Activated naive CD4-positive, alpha-beta T cell treated with Interleukin-2 at 50 U/mL for 16 hours (primary cell): ENCODE data around the gene KRT3.
"Not testable (repeated sequence)": the region's sequence is repeated elsewhere in the genome, so short reads cannot be mapped to it uniquely, and the experiment has no call there.

Experiments
- DNase-seq: peaks from one replicate; pipeline ENCODE4 v3.0.0-alpha.2; 2020

Gene KRT3

DNA sequence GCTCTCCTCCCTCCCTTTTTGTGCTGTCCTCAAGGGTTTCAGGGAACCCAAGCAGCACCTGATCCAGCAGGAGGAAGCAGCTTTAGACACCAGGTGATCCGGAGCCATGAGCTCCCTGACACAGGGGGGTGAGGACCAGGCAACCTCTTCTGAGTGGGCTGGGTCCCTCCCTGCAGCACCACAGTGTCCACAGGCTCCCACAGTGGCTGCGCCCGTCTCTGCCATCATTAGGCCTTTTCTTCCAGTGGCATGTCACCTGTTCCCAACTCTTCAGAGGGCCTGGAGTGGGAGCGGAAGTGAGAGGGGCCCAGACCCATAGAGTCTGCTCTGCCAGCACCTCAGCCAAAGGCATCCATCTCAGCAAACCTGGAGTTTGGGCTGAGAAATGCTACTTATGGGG is 18.4 kb downstream of the KRT3 start:
- DNase-seq = no peak

DNA sequence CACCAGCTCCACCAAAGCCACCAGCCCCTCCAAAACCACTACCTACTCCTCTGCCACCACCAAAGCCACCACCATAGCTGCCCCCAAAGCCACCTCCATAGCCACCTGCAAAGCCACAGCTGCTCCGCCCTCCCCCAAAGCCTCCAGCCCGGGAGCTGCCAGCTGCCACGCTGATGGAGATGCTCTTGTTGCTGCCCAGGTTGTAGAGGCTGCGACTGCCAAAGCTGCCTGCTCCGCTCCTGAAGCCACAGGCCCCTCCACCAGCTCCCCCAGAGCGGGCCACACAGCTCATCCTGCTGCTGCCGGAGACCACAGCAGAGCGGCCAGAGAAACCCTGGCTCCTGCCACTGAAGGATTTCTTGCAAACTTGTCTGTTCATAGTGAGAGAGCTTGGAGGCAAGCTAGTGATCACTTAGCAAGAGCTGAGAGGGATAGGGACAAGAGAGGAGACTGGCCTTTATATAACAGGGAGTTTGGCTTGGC is 19.0 kb downstream of the KRT3 start, which contains the start of gene KRT76:
Gene KRT76, minus strand, starts transcription at position 433 of the 483 bp plus-strand sequence. Its CDS starts 54 bp downstream, at position 379.
- DNase-seq = no peak

DNA sequence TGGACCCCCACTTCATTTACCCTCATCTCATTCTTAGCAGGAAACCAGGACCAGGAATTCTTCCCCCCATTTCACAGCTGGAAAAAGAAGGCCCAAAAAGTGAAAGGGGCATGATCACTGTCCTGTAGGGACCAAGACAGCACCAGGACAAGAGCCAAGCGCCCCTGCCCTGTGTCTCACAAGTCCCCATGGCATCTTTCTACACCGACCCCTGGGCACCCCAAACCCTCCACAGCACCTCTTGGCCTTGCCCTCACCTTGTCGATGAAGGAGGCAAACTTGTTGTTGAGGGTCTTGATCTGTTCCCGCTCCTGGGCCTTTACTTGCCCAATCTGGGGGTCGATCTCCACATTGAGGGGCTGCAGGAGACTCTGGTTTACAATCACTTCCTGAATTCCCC is 19.5 kb downstream of the KRT3 start:
- no peak for DNase-seq

DNA sequence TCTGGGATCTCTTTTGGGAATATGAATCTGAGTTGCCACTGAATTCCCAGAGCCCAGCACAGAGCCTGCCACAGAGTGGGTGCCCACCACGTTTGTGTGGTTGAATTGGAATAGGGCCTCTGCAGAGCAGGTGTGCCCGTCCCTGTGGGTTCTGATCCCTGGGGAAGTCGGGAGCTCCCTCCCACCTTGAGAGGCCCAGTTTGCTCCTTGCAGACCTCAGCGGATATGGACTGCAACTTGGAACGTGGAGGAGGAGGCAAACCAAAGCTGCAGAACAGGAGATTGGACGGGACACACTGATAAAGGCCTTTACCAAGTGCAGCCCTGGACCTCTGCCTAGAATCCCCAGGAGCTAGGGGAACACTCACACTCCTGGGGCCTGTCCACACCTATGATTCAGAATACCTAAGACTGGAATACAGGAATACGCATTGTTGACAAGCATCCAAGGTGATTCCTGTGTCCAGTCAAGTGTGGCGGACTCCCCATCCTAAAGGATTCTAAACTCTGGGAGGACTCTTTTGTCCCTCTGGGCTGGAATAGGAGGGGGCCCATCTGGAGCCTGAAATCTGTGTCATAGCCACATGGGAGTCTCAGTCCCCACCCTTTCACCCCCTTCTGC is 21.2 kb downstream of the KRT3 start:
- no peak for DNase-seq

DNA sequence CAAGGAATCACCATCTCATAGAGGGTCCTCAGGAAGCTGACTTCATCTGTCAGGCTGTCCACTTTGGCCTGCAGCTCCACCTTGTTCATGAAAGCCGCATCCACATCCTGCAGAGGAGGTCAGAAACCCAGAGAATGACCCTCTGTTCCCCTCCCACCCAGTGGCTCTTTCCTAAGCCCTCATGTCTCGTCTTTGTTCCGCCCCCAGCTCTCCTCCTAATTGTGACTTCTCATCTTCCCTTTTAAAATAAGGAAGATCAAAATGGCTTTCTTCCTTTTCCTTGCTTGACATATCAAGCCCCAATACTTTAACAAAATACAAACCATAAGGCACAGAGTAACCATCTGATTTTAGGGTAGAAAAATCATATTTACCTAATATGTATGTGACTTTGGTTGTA is 23.1 kb downstream of the KRT3 start:
- DNase-seq = no peak

DNA sequence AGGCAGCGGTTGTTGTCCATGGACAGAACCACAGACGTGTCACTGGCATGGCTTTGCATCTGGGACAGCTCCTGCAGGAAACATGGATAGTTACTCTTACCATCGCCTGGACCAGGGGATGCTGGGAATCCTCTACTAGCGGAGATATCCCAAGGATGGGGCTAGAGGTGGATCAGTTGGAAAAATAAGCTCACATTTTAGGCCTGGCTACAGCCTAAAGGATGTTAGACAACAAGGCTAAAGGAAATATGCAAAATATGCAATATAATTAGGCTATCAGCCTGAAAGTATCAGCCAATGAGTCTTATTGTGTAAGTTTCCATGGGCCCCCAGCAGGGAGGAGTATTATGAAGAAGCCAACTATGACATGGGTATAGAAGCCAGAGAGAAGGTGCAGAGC is 23.7 kb downstream of the KRT3 start:
- DNase-seq = no peak

DNA sequence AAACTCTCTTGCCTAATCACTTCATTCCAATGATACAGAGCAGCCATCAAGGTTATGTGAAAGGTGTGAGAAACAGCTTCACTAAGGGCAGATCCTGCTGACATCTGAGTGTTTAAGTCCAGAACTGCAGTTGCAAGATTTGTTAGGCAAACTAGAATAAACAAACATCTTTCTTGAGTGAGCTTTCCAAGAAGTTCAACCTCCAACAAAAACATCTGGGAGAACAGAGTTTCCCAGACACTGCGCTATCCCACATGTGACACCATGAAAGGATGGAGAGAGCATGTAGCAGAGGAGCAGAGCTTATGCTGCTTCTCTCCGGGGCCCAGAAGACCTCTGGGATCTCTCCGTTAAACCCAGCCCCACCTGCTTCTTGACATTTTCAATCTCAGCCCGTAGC is 24.4 kb downstream of the KRT3 start:
- DNase-seq = no peak

DNA sequence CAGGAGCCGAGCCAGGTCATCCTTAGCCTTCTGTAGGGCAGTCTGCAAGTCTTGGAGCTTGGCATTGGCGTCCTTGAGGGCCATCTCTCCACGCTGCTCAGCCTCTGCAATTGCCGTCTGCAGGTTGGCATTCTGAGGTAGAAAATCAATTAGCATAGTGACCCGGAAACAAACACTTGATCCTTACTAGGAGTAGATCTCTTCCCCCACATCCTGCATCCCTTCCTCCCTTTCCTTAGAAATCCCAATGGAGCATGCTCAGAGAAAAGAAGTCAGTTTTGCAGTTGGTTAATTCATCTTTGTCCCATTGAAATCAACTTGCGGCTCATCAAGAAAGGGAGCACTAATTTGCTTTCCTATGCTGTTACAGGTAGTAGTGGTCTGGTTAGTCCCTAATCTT is 24.8 kb downstream of the KRT3 start:
- DNase-seq = no peak

DNA sequence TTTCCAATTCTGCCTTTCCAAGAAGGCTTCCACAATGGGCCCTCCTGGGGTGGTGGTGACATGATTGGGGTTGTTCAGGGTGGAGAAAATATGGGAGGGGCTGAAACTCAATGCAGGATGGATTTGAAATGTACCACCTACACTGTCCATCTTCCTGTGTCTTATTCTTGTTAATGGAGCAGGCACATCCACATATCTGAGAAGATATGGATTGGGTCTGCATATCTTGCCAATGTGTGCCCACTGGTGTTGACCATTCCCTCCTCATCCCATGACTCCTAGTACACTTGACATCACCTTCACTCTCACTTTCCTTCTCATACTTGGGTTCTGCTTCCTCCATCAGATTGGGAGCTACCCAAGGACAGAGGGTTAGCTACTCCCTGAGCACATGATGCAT is 26.0 kb downstream of the KRT3 start:
- DNase-seq = no peak

DNA sequence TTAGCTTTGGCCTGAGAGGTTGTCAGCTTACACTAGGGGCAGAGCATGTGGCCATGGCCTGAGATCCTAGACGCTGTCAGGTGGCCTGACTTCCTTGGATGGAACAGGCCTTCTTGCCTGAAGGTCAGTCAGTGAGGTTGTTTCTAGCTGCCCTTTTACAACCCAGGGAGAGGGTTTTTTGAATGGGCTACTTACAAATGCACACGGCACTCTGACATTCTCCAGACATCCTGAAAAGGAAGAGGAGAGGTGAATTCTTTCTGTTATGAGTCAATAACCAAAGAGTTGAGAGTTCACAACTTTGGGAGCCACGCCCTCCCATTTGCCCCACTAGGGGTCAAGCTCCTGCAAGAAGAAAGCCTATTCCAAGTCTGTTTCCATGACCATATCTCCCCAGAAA is 26.6 kb downstream of the KRT3 start:
- DNase-seq = no peak

DNA sequence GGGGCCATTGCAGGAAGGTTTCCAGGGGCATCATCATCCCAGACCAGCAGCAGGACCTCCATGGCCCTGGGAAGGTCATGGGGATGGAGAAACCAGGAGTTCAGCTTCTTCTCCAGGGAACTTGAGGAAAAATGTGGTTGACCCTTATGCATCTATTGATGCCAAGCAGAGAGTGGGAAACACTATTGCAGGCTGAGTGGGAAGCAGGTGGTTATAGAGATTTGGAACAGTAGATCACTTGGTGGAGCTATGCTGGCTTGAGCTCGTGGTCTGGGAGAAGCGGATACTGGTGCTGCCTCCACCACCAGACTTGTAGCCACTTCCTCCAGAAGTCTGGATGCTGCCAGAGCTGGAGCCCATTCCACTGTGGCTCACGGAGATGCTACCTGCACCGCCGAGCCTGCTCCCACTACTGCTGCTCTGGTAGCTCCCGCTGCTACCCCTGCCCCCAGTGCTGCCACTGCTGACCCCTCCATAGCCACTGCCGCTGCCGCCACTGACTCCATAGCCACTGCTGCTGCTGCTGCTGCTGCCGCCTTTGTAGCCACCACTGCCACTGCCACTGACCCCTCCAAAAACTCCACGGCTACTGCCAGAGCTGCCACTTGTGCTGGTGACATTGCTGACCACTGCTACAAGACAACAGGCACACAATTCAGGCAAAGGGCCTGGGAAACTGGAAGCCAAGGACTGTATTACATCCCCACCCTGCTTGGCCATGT is 27.3 kb downstream of the KRT3 start:
- no peak for DNase-seq

DNA sequence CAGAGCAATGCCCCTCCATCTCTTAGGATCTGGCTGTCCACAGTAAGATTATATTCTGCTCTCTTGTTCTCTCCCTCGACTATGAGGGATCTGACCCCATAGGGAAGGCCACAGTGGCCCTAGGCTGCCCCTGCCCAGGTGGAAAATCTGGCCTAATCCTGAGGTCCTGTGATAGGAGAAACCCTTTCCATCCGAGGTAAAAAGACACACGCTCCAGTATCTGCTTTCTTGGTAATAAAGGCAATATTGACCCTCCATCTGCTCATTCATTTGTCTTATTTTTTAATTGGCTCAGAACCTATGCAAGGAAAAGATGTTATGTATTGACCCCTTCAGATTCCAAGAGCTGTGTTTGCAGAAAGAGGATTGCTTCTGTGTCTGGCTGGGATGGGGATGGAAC is 28.5 kb downstream of the KRT3 start:
- no peak for DNase-seq

DNA sequence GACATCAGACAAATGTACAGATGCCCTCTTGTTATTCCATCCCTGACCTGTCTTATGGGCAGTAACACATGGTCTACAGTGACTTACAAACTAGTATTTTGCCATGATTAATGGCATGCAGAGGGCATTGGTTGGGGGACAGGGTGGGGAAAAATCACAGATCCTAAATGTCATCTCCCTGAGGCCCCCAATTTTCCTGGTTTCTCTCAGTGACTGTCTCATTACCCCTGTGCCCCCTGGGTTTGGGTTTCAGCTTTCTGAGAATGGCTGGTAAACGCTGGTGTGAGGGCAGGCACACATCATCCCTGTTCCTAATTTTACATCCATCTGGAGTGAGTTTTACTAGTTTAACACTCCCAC is 28.9 kb downstream of the KRT3 start:
- DNase-seq = no peak

DNA sequence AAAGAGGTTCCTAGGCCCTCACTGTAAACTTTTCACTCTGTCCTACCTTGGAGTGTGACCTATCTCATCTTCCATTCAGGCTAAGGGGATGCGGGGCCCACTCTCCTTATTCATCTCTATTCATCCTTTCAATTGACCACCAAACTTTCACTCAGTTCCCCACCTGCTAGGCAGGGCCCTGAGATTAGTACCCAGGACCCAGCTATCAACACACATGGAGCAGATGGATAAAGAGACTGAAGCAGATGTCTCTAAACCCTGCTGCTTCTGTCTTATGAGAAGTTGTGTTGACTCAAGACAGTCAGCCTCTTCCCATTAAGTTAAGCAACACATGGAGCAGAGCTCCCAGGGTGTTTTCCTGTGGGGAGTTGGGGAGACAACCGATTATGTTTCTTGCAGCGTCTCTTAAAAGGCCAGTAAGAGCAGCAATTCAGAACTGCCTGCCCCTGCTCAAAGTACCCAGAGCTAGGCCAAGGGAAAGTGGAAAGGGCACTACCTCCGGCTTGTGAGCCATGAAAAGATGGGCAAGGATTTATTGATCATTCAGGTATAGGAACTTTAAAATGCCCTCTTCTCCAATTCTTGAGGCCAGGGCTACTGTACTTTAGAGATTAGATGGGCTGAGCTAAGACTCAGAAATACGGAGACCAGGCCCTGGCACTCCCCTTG is 29.4 kb downstream of the KRT3 start:
- no peak for DNase-seq

DNA sequence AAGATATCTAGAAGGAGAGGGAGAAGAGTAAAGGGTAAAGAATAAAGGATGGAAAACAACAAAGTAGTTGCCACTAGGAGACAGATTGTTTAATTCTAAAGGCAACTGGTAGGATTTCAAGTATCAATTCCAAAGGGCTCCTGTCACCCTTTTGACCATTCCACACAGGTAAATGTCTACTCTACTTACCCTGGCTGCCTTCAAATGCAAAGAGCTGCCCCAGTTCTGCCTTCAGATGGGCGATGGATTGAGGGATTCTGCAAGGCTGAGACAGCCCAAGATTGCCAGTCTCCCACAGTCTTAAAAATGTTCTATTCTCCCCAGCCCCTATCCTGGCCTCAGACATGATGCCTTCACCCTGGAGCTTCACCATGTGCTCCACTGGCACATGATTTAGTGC is 30.2 kb downstream of the KRT3 start:
- DNase-seq = no peak

DNA sequence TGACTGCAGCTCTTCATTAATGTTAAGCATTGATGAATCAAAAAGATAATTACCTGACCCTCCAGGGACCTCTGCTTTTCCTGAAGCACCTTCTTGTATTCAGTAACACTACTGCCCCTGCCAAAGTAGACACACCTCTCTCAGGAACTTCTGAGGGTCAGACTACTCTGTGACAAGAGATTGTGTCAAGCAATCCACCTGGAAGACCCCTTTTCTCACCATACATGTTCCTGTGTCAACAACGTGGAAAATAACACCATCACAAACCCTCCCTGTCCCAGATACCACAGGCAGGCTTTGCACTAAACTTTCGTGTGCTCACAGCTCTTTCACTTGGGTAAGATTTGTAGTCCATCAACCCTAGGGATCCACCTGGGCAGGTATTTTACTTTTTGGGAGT is 31.9 kb downstream of the KRT3 start:
- DNase-seq = no peak

DNA sequence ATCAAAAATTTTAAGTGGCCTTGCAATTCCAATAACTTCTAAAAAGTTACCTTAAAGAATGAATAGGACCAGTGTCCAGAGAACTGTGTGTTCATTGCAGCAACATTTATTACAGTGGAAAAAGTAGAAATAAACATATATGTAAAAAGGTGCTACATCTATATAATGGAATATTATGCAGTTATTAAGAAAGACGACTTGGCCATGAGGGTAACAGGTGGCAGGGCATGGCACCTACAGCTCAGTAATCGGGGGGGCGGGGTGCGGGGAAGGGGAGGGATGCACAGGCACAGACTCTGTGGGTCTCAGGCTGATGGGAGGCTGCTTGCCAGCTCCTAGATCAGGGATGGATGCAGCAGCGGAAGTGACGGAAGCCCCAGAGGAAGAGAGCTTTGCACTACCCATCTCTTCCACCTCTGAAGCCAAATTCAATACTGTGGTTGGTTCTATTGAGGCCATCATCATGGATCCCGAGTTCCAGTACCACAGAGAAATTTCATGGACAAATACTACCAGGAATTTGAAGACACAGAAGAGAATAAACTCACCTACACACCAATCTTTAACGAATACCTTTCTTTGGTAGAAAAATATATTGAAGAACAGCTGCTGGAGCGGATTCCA is 32.8 kb downstream of the KRT3 start:
- no peak for DNase-seq

DNA sequence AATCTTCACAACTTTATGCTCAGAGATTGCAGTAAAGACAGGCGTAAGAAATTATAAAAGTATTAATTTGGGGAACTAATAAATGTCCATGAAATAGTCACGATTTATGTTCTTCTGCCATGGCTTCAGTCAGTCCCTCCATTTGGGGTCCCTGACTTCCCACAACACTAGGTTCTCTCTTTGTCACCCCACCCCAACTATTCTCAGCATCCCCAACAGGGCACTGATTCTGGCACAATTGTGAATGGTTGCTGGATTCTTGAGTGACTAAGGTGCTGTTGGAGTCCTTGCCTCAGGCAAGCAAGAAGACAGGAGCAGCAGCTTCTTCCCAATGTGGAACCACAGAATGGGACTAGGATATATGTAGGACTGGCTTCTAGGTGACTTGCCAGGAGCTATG is 34.1 kb downstream of the KRT3 start:
- DNase-seq = no peak

DNA sequence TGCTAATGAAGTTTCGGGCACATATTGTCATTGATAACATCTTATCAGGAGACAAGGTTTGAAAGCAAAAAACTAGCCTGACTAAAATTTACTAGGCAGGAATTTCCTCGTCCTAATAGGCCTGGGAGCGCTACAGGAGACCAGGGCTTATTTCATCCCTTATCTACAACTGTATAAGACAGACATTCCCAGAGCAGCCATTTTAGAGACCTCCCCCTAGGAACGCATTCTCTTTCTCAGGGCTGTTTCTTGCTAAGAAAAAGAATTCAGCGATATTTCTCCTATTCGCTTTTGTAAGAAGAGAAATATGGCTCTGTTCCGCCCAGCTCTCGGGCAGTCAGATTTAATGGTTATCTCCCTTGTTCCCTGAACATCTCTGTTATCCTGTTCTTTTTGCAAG is 34.7 kb downstream of the KRT3 start:
- DNase-seq = not testable (repeated sequence)

DNA sequence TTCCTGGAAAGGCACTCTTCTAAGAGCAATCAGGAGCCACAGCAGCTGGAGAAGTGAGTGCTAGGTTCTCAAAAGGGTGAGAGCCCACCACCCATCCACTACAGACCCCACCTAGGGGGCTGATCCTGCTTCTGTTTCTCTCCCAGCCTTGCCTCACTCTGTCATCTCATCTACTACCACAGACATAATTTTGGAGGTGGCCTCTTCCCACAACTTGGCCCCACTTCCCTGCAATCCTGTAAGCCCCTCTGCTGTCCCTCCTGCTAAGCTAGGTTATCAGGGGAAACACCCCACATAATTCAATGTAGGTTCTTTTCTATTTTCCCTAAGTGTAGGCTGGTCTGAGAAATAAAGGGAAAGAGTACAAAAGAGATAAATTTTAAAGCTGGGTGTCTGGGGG is 35.3 kb downstream of the KRT3 start:
- DNase-seq = no peak

DNA sequence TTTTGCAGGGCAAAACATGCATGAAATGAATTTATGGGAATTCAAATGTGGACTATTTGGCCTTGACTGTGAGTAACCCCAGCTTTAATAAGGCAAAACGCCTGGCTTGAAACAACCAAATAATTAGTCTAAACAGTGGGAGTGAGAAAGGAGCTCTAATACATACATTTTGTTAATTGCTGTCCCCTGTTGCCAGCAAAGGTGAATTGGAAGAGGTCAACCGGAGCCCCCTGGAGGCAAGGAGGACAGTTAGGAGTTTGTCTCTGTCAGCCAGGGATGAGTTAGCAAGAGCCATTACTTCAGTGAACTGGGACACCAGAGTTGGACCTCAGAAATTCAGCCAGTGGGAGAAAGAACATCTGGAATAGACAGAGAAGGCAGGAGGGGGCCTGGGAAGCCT is 36.2 kb downstream of the KRT3 start:
- no peak for DNase-seq

DNA sequence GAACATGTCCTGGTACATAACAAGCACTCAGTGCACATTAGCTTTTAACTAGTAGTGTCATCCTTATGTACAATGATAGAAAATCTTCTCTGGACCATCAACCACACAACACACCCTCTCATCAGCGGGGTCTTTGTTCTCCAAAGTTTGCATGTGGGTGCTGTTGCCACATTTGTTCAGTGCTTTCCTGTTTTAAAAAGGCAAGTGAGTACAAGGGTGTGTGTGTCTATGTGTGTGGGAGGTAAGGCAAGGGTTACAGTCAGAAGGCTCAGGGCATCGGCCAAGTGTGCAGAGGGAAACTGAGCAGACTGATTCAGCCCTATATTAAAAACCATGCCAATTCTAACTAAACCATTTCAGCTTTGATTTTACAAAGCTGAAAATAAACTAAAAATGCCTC is 36.7 kb downstream of the KRT3 start:
- DNase-seq = no peak

DNA sequence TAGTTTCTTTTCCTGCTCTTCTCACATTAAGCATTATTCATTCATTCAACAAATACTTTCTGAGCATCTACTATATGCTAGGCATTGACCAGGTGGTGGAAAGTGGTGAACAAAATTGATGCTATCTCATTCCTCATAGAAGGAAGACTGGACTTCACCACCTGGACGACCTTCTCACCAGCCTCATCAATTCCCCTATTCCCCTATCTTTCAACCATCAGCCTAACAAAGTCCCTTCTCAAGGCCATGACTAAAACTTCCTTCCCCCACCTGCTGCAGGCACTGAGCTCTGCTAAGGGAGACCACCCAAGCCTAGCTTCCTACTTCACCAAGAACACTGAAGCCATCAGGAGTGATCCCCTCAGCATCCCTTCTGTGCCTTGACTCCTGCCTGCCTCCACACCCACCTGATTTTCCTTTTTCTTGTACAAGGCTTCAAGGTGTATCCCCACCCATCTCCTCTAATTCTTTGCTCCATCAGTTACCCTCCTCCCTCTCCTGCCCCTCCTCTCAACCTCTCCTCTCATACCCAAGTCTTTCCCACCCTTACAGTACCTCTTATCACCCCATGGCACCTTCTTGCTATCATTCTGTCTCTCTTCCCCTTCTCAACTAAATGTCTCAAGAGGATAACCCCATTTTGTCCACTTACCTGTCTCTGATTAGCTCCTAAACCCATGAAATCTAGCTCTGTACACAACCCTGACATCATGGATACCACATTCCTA is 38.3 kb downstream of the KRT3 start:
- DNase-seq = no peak
